Measurements from ENCODE around the gene SLIT3.

SLIT3 gene

DNA sequence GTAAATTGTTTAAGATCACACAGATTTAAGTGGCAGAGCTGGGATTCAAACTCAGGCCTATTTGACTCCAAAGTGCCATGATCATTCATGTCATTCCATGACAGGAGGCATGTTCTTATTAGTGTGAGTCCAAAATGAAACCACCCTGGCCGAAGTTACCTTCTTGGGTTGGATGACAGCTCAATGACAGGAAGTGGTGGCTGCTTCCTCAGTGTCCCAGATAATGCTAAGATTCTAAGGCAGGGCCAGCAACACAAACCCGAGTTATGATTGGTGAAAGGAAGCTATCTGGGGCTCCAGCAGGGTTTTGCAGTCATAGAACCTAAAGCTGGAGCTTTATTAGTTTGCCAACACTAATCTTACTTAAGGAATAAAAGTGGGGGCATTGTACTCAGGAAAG is 340.4 kb downstream of the SLIT3 start:
- no peak for DNase-seq (ENCODE audit: low spot score)

- DNase-seq (ENCODE audit: low spot score): no peak
Measured at GRCh38 chr5:168953351-168953750, 347.6 kb downstream of the SLIT3 start.

- no peak for DNase-seq (ENCODE audit: low spot score)
Measured at GRCh38 chr5:168952196-168952595, 348.7 kb downstream of the SLIT3 start.

- no peak for DNase-seq (ENCODE audit: low spot score)
Measured at GRCh38 chr5:168951769-168952168, 349.2 kb downstream of the SLIT3 start.

DNA sequence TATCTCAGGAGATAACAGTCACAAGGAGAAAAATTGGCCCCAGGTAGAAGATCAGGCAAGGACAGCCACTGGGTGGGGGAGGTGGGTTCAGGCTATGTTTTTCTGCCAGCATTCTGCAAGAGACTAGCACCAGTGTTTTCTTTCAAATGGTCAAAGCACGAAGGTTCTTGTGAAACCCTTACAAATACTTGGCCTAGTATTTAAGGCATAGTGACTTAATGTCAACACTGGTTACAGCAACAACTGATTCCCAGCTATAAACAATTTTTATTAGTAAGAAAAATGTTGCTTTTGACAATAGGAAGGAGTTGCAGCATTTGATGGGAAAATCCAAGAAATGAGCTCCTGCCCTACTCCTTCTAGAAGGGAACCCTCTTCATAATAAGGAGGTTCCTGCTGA is 349.6 kb downstream of the SLIT3 start:
- no peak for DNase-seq (ENCODE audit: low spot score)

DNA sequence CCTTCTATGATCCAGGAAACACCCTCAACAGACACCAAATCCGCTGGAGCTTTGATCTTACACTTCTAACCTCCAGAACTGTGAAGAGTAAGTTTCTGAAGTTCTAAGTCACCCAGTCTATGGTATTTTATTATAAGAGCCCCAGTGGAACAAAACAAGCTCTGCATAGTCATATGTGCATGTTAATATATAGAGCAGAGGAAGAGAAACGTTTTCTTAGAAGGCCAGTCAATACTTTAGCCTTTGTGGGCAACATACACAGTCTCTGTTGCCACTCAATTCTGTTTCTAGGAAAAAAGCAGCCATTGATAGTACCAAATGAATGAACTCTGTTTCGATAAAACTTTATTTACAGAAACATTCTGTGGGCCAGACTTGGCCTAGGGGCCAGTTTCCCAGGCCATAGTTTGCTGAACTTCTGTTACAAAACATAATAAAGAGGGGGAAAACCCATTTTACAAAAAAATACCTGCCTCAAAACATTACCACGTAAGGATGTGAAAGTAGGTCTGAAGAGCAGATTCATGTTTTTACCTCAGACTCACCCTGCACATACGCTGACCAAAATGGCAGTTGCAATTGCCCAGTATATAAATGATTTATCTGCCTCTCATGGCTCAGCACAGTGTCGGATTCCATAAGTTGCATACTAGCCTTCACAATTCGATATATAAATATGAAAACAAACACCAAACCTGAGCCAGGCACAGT is 350.5 kb downstream of the SLIT3 start:
- no peak for DNase-seq (ENCODE audit: low spot score)

DNA sequence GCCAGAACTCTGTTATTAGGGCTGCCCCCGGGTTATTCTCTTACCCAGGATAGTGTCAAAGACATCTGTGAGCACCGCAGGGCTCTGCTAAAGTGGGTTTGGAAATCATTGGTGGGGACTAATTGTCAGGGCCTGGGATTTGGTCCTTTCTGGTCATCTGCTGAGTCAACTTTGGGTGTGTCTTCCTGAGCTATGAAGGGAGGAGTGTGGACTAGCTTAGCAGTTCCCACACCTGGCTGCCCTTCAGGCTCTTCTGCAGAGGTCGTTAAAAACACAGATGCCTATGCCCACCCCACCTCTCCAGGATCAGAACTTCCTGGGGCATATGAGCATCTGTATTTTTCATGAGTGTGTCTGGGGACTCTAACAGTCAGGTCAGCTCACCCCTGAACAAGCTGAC is 352.2 kb downstream of the SLIT3 start:
- DNase-seq (ENCODE audit: low spot score): no peak

DNA sequence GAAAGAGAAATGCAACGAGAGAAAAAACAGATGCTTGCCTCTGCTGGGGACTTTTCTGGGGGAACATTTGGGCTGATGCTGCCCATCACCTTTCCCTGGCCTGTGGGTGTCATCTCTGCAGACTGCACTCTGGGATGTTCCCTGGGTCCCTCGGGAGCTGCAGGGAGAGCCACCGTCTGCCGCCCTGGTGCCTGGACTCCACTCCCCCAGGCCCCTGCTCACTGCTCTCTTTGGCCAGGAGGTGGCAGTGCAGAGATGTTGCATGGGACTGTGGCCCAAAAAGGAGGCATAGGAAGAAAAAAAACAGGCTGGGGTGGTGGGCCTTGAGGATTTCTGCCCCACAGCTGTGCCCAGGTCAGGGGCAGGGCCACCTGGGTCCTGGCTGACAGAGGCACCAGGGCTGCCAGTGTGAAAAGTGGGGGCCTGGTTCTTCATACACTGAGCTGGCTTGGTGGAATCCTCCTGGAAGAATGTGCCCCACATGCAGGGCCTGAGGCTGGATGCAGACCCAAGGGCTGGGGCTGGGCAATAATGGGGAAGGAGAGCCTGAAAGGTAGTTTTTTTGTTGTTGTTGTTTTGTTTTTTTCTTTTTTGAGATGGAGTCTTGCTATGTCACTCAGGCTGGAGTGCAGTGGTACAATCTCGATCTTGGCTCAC is 353.6 kb downstream of the SLIT3 start:
- DNase-seq (ENCODE audit: low spot score): peak; percentile 71

DNA sequence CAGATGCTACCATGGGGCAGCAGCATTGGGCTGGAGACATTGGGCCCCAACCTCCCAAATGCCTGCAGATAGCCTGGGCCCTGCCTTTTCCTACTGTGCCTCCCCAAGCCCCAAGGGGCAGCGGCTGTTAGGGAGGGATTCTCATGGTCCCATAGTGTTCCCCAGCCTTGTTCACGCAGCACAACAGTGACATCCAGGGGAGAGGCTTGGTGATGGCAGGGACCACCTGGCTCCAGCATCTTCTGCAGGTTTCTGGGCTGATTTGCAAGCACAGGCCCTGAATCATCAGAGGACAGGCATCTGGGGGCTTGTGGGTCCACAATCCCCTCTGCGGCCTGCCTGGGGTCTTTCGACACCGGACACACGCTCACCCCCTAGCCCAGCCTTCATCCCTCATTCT is 354.6 kb downstream of the SLIT3 start:
- peak; percentile 66 for DNase-seq (ENCODE audit: low spot score)

DNA sequence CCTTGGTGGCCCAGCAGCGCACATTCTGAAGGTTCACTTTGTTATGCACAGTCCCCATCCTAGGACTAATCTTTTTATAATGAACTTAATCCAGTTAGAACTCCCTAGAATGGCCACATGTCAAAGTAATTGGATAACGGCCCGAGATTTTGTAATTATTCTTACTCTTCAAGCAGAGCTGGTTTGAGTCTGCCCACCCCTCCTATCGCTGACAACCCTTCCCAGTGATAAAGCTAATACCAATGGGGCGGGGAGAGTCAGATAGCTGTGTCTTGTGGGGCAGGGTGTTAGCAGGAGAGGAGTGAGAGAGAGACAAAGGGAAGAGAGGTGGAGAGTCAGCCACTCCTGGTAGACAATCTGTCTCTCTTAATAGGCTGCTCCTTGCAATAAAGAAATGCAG is 356.9 kb downstream of the SLIT3 start:
- DNase-seq (ENCODE audit: low spot score): peak; percentile 39

- no peak for DNase-seq (ENCODE audit: low spot score)
Measured at GRCh38 chr5:168943091-168943884, 357.7 kb downstream of the SLIT3 start.

DNA sequence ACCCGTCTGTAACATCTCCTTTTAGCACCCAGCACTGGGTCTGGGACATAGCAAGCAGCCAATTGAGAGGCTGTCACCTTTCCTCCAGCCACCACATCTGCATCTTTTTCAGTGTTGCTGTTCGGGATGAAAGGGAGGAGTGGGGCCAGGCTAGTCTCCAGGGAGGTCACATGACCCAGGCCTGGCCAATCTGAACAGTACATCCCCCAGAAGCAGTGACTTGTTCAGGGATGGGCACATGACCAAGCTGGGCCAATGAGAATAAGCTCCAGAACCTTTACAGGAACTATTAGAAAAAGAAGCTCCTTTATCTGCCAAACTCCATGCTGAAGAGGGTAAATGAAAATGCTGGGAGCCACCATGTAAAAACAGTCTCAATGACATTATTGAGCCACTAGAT is 359.0 kb downstream of the SLIT3 start:
- DNase-seq (ENCODE audit: low spot score): peak; percentile 52

DNA sequence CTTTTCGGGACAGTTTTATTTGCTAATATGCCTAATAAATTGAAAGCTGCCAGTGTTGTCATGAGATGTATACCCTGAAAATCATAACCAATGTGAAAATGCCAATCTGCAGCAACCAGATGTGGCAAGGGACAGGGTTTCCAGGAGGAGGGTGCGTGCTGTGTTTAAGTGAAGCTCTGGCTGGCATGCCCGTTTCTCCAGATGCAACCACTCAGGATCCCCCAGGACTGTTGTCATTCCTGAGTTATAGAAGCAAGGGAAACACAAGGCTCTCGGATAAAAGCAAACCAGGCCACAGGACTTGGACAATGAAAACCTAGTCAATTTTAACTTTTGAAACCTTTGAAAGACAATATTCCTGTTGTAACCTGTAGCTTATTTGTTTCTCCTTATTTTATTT is 360.2 kb downstream of the SLIT3 start:
- no peak for DNase-seq (ENCODE audit: low spot score)

GRCh38 chr5:168939887-168940544 is 360.9 kb downstream of the SLIT3 start:
- no peak for DNase-seq (ENCODE audit: low spot score)

DNA sequence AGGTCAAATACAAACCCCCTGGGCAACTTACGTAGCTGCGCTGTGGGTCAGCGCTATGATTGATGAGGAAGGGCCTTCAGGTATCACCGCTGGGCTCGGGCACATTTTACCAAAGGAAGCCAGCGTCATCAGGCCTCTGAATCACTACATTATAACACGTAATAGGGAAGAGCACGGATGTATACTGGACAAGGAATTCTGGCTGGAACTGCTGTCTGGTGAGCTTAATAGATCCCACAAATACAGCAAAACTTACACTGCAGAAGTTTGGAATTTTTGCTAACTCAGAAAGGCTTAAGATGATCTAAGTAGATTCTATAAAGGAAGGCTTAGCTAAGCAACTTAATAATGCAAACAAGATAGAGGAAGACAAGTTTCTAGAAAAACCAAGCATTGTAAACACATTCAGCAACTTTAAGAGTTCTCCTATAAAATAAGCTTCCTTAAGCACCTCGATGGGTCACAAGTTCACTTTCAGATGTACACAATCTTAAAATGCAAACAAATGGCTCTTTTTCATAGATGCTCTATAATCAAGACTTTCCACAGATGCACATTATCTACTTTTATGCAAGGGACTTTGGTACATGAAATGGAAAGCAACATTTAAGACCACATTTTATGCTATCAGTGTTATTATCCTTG is 361.7 kb downstream of the SLIT3 start:
- DNase-seq (ENCODE audit: low spot score): no peak

DNA sequence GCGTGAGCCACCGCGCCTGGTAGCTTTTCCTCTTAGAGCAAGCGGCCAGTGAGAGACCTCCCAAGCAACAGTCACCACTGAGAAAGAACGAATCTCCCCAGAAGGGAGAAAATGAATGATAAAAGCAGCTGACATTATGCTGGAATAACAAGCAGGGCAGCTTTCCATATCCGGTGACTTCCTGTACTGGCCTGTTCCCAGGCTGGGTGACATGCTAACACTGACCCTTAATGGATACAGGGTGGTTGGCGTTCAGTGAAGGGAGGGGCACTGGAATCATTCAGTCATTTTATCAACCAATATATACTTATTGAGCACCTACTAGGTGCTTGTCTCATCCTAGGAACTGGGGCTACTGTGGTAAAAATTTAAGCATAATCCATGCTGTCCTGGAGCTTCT is 364.4 kb downstream of the SLIT3 start:
- no peak for DNase-seq (ENCODE audit: low spot score)

GRCh38 chr5:168935183-168935582 is 365.8 kb downstream of the SLIT3 start:
- DNase-seq (ENCODE audit: low spot score): no peak

GRCh38 chr5:168934169-168934568 is 366.8 kb downstream of the SLIT3 start:
- DNase-seq (ENCODE audit: low spot score): no peak

DNA sequence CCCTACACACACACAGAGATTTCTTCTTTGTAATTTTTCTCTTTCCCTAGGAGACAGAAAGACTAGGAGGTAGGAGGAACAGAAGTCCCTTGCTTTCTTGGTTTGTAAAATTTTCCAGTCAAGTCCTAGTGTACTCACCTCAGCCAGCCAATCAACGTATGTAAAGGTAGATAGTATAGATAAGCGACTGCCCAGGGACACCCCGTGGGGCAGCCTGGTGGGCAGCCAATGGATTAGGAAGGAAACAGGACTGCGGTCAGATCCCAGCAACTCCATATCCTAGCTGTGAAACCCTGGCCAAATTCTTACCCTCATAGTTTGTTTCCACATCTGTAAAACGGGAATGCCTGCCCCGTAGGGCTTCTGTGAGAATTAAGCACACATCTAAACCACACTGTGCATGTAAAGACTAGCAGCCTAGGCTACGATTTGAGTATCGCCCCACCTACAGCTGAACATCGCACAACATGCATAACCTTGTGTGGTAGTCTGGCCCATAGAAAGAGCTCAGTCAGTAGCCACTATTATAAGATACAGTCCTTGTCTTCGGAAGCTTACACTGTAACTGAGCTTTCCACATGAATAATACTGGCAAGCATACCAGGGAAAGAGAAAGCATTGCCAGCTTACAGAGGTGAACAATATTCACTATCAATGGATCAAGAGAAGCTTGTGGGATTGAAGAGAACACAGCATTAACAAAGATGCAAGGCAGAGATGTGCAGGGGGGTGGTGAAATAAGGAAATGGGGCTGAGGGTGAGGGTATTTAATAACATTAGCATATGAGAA is 368.3 kb downstream of the SLIT3 start:
- no peak for DNase-seq (ENCODE audit: low spot score)

- DNase-seq (ENCODE audit: low spot score): peak; percentile 34
Measured at GRCh38 chr5:168931638-168932345, 369.1 kb downstream of the SLIT3 start.

DNA sequence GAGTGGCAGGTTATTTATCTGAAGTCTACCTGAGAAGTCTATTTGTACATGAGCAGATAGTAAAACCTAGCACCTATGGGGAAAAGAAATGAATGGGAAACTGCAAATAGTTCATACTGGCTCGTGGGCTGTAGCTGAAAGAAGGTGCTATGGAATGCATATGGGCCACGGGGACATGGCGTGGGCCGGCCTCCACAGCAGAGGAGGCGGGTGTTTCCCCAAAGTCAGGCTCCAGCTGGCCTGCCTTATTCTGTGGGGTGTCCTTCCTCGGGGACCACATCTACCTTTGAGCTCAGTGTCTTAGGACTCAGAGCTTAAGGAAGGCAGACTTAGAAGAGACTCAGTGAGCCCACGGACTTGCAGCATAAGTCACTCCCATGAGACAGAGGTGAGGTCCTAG is 371.3 kb downstream of the SLIT3 start:
- no peak for DNase-seq (ENCODE audit: low spot score)

Measured in hematopoietic multipotent progenitor cell treated with erythropoietin and hydrocortisone succinate and interleukin-3 and kit ligand, for 15 days (in vitro differentiated cells).